Neural progenitor cell (in vitro differentiated cells): ENCODE data around the gene SUSD1. TPM values are rescaled to one million over a fixed set of nuclear protein-coding genes. Genes with fewer than 3 reads are reported as not detected.

Source experiments
- DNase-seq: peaks from one replicate; pipeline ENCODE4 v3.0.0-alpha.2; 2016; ENCODE audit warnings: low spot score
- H2AFZ ChIP-seq: fragments of 200-600 bp; sonication (generic); replicated peaks from 2 replicates; pipeline ENCODE4 v1.6.1; 2016; ENCODE audit warnings: antibody characterized with exemption
- H3F3A ChIP-seq: fragments of 200-600 bp; sonication (generic); 2 replicates; pipeline ENCODE4 v1.6.1; 2016; ENCODE audit warnings: antibody characterized with exemption, low read depth
- H3K27ac ChIP-seq: fragments of 200-600 bp; sonication (generic); 2 replicates; pipeline ENCODE4 v1.5.1; 2016; ENCODE audit warnings: mild to moderate bottlenecking
- H3K27me3 ChIP-seq: fragments of 200-600 bp; sonication (generic); 2 replicates; pipeline ENCODE4 v1.6.1; 2016; ENCODE audit warnings: mild to moderate bottlenecking, moderate library complexity
- H3K36me3 ChIP-seq: fragments of 200-600 bp; sonication (generic); 2 replicates; pipeline ENCODE4 v1.5.1; 2016
- H3K4me1 ChIP-seq: fragments of 200-600 bp; sonication (generic); 2 replicates; pipeline ENCODE4 v1.6.1; 2016; ENCODE audit warnings: mixed run types
- H3K4me2 ChIP-seq: fragments of 200-600 bp; sonication (generic); 2 replicates; pipeline ENCODE4 v1.6.1; 2016
- H3K4me3 ChIP-seq: fragments of 200-600 bp; sonication (generic); 2 replicates; pipeline ENCODE4 v1.5.1; 2016
- H3K79me2 ChIP-seq: fragments of 200-600 bp; sonication (generic); 2 replicates; pipeline ENCODE4 v1.6.1; 2016; ENCODE audit warnings: low read depth
- H3K9ac ChIP-seq: fragments of 200-600 bp; sonication (generic); 2 replicates; pipeline ENCODE4 v1.6.1; 2016
- H3K9me3 ChIP-seq: fragments of 200-600 bp; sonication (generic); 2 replicates; pipeline ENCODE4 v1.5.1; 2016; ENCODE audit warnings: low read depth
- H4K20me1 ChIP-seq: fragments of 200-600 bp; sonication (generic); 2 replicates; pipeline ENCODE4 v1.6.1; 2016; ENCODE audit warnings: low read depth
- H3K27ac Mint-ChIP-seq: 3 replicates; pipeline ENCODE4 v1.8.0; 2021; ENCODE audit warnings: mixed read lengths
- H3K27me3 Mint-ChIP-seq: 2 replicates; pipeline ENCODE4 v1.8.0; 2022; ENCODE audit warnings: low read depth, mild to moderate bottlenecking, inconsistent platforms, moderate library complexity, mixed read lengths; ENCODE audit not compliant: insufficient read depth
- H3K36me3 Mint-ChIP-seq: 3 replicates; pipeline ENCODE4 v1.8.0; 2021; ENCODE audit warnings: mixed read lengths
- H3K4me1 Mint-ChIP-seq: 3 replicates; pipeline ENCODE4 v1.8.0; 2021; ENCODE audit warnings: mixed read lengths
- H3K4me3 Mint-ChIP-seq: 3 replicates; pipeline ENCODE4 v1.8.0; 2021; ENCODE audit warnings: mild to moderate bottlenecking, moderate library complexity, mixed read lengths
- H3K9me3 Mint-ChIP-seq: 3 replicates; pipeline ENCODE4 v1.8.0; 2020; ENCODE audit warnings: mixed read lengths
- CTCF ChIP-seq: fragments of 200-600 bp; sonication (generic); IDR thresholded peaks from 2 replicates; pipeline ENCODE4 v1.5.1; 2017; ENCODE audit warnings: antibody characterized with exemption, mild to moderate bottlenecking
- EZH2 ChIP-seq: fragments of 200-600 bp; sonication (generic); IDR thresholded peaks from 2 replicates; pipeline ENCODE4 v1.6.1; 2017; ENCODE audit warnings: antibody characterized with exemption, mild to moderate bottlenecking, moderate library complexity
- EZH2phosphoT487 ChIP-seq: fragments of 200-600 bp; sonication (generic); IDR thresholded peaks from 2 replicates; pipeline ENCODE4 v1.6.1; 2017; ENCODE audit warnings: antibody characterized with exemption
- total RNA-seq: library from RNA; depleted of rRNA; stranded (reverse); fragments of >200 nt; gene quantifications from 2 replicates; pipeline ENCODE4 v1.2.3, GENCODE V29; 2015; ENCODE audit warnings: low replicate concordance

The SUSD1 gene
- total RNA-seq, 1 donor from 2014 or later, result 12.0 TPM

DNA sequence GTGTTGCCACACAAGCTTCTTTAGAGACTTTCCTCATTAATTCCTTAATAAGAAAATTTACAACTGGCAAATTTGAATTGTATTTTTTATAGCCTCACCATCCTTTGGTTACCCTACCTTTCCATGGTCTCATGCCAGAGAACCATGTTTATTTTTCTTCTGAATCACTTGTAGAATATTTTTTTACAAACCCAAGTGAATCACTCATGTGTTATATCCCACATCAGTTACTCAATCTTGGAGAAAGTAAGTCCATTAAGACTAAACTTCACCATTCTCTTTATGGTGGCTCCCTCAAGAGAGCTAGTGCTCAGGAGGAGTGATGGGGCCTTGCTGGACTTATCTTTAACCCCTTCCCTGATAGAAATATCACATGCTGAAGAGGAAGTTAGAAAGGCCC, 128.9 kb downstream of the SUSD1 start:
- H3F3A ChIP-seq, result no peaks in the 10 kb centered on the region
- H3K79me2 ChIP-seq, result no peaks in the 10 kb centered on the region
- H4K20me1 ChIP-seq, result no peaks in the 10 kb centered on the region
- Mint-ChIP-seq H3K9me3 (peaks cover 6% of the 10 kb centered on the region), H3K27ac (no peak overlapping the region), H3K27me3 (peaks cover 2% of the 10 kb centered on the region), H3K36me3 (peaks cover 5% of the 10 kb centered on the region), H3K4me1 (peaks cover 6% of the 10 kb centered on the region), H3K4me3 (no peak overlapping the region)
- no peaks in the 10 kb centered on the region for H3K9me3 ChIP-seq
- no peaks in the 10 kb centered on the region for H3K36me3 ChIP-seq
- H3K4me3 ChIP-seq, result no peak overlapping the region
- no peak overlapping the region for H3K27ac ChIP-seq
- TF ChIP-seq CTCF, result no peak
- no peak for TF ChIP-seq EZH2phosphoT487
- TF ChIP-seq EZH2, result no peak
- H3K27me3 ChIP-seq, result no peaks in the 10 kb centered on the region
- H2AFZ ChIP-seq, result no peak overlapping the region
- H3K9ac ChIP-seq, result no peak overlapping the region
- peaks cover 4% of the 10 kb centered on the region for H3K4me1 ChIP-seq
- DNase-seq, result no peak
- H3K4me2 ChIP-seq, result no peak overlapping the region

GRCh38 chr9:112044881-112045280, 130.2 kb downstream of the SUSD1 start:
- no peak for DNase-seq

DNA sequence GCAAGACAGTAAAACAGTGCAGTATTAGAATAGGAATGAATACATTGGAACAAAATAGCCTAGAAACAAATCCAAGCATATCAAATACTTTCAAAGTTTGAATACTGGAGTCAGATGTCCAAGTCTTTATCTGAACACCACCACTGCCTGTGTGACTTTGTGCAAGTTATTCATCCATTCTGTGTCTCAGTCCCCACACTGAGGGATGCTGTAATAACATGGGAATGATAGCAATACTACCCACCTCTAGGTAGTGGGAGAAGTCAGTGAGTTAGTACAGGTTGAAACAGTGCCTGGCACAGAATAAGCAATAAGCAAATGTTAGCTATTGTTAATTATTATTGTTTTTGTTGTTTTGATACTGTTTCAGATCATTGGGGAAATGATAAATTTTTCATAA, 130.9 kb downstream of the SUSD1 start:
- H3K27me3 ChIP-seq, result no peaks in the 10 kb centered on the region
- H3K36me3 ChIP-seq, result no peaks in the 10 kb centered on the region
- H3K9me3 Mint-ChIP-seq, result peaks cover 6% of the 10 kb centered on the region
- no peak overlapping the region for H3K9ac ChIP-seq
- no peak for TF ChIP-seq EZH2phosphoT487
- TF ChIP-seq CTCF, result no peak
- no peak for TF ChIP-seq EZH2
- no peak overlapping the region for H3K27ac ChIP-seq
- H2AFZ ChIP-seq, result no peak overlapping the region
- no peaks in the 10 kb centered on the region for H3K4me1 ChIP-seq
- H3K4me3 Mint-ChIP-seq, result no peak overlapping the region
- peaks cover 2% of the 10 kb centered on the region for H3K27me3 Mint-ChIP-seq
- H3K27ac Mint-ChIP-seq, result no peak overlapping the region
- H3K4me2 ChIP-seq, result no peak overlapping the region
- no peaks in the 10 kb centered on the region for H3K9me3 ChIP-seq
- no peaks in the 10 kb centered on the region for H3K79me2 ChIP-seq
- H3K36me3 Mint-ChIP-seq, result peaks cover 5% of the 10 kb centered on the region
- H3K4me1 Mint-ChIP-seq, result peaks cover 6% of the 10 kb centered on the region
- no peaks in the 10 kb centered on the region for H4K20me1 ChIP-seq
- no peak overlapping the region for H3K4me3 ChIP-seq
- no peaks in the 10 kb centered on the region for H3F3A ChIP-seq
- DNase-seq, result no peak

More at GRCh38 chr9:112044881-112045280, 130.2 kb downstream of the SUSD1 start:
- Histone ChIP-seq H3K9ac (no peak overlapping the region), H3K9me3 (no peaks in the 10 kb centered on the region), H4K20me1 (no peaks in the 10 kb centered on the region), H2AFZ (no peak overlapping the region), H3K27ac (no peak overlapping the region), H3K4me3 (no peak overlapping the region), H3F3A (no peaks in the 10 kb centered on the region), H3K4me2 (no peak overlapping the region), H3K4me1 (no peaks in the 10 kb centered on the region), H3K27me3 (no peaks in the 10 kb centered on the region), H3K79me2 (no peaks in the 10 kb centered on the region), H3K36me3 (no peaks in the 10 kb centered on the region)
- Mint-ChIP-seq H3K9me3 (peaks cover 6% of the 10 kb centered on the region), H3K4me3 (no peak overlapping the region), H3K27me3 (peaks cover 2% of the 10 kb centered on the region), H3K27ac (no peak overlapping the region), H3K4me1 (peaks cover 6% of the 10 kb centered on the region), H3K36me3 (peaks cover 5% of the 10 kb centered on the region)
- TF ChIP-seq EZH2phosphoT487 (no peak), CTCF (no peak), EZH2 (no peak)

- Histone ChIP-seq H3K4me1 (no peaks in the 10 kb centered on the region), H3K79me2 (no peaks in the 10 kb centered on the region), H3K9me3 (no peaks in the 10 kb centered on the region), H3F3A (peaks cover 4% of the 10 kb centered on the region), H3K27me3 (no peaks in the 10 kb centered on the region), H3K4me3 (no peak overlapping the region), H3K4me2 (no peak overlapping the region), H3K36me3 (no peaks in the 10 kb centered on the region), H3K27ac (no peak overlapping the region), H2AFZ (no peak overlapping the region), H4K20me1 (no peaks in the 10 kb centered on the region), H3K9ac (no peak overlapping the region)
- H3K9me3 Mint-ChIP-seq, result peaks cover 6% of the 10 kb centered on the region
- no peak for DNase-seq
- H3K36me3 Mint-ChIP-seq, result peaks cover 5% of the 10 kb centered on the region
- no peak overlapping the region for H3K4me3 Mint-ChIP-seq
- H3K27ac Mint-ChIP-seq, result no peak overlapping the region
- H3K27me3 Mint-ChIP-seq, result peaks cover 2% of the 10 kb centered on the region
- TF ChIP-seq EZH2 (no peak), EZH2phosphoT487 (no peak), CTCF (no peak)
- peaks cover 6% of the 10 kb centered on the region for H3K4me1 Mint-ChIP-seq
These were observed 131.7 kb downstream of the SUSD1 start for GRCh38 chr9:112043423-112043822.
